Renal cortical epithelial cell (primary cell): Measurements from ENCODE around the gene NPBWR2. TPM values are rescaled to one million over a fixed set of nuclear protein-coding genes. Genes with fewer than 3 reads are reported as not detected.
"Not testable (repeated sequence)": the region's sequence is repeated elsewhere in the genome, so short reads cannot be mapped to it uniquely, and the experiment has no call there.

ENCODE experiments used
- DNase-seq: peaks from one replicate; pipeline ENCODE4 v3.0.0-alpha.2; 2011; ENCODE audit warnings: low read depth
- total RNA-seq: library from RNA; depleted of rRNA; stranded (reverse); fragments of >200 nt; gene quantifications from 2 replicates; pipeline ENCODE4 v1.2.3, GENCODE V29; 2014

NPBWR2 gene
- total RNA-seq, 1 donor from 2014 or later: not detected

DNA sequence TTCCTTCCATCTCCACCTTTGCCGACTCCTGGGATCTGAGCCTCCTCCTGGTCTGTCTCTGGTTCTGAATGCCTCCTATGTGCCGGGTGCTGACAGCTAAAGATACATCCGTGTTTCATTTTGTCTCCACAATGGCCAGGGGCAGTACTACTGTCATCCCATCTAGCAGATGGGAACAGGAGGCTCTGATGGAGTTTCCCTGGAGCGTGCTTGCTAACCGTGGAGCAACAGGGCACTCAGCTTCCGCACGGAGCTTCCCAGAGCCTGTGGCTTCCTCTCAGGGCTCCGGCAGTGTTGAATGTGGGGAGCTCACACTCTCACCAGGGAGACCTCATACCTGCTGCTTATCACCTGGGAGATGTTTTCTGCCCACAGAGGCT lies 11.9 kb upstream of the NPBWR2 start:
- no peak for DNase-seq

DNA sequence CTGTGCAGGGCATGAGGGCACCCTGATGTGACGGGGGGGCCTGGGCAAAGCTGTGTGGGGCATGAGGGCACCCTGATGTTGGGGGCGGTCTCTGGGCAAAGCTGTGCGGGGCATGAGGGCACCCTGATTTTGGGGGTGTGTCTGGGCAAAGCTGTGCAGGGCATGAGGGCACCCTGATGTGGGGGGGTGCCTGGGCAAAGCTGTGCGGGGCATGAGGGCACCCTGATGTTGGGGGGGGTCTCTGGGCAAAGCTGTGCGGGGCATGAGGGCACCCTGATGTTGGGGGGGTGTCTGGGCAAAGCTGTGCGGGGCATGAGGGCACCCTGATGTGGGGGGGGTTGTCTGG lies 10.0 kb upstream of the NPBWR2 start:
- not testable (repeated sequence) for DNase-seq

DNA sequence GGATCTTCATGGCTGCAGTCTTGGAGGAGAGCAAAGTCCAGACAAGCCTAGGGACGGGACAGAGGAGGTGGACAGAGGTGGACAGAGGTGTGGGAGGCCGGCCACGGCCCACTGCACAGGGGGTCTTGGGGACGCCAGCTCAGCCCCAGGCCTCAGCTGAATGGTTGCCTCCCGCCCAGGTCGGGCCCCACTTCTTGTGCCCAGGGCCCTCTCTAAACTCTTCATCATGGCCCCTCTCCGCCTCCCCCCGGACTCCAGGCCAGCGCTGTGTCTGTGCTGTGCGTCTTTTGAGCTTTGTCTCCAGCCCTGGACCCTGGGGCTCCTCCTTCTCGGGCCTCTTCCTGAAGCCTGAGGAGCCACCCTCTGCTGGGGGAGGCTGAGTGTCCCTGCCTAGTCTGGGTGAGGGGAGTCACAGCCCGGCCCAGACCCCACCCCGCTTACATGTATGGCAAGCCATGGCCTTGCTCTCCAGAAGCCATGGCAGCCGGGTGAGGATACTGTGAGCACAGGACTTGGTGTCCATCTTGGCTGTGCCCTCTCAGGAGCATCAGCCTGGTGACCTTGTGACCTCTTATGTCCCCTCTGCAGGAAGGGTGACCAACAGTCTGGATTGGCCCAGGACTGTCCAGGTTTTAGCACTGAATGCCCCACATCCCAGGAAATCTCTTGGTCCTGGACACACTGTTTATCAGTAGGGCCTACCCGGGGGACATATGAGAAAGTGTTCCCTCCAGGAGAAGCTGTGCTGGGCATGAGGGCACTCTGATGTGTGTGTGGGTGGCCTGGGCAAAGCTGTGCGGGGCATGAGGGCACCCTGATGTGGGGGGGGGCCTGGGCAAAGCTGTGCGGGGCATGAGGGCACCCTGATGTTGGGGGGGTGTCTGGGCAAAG lies 9.4 kb upstream of the NPBWR2 start:
- DNase-seq: no peak

DNA sequence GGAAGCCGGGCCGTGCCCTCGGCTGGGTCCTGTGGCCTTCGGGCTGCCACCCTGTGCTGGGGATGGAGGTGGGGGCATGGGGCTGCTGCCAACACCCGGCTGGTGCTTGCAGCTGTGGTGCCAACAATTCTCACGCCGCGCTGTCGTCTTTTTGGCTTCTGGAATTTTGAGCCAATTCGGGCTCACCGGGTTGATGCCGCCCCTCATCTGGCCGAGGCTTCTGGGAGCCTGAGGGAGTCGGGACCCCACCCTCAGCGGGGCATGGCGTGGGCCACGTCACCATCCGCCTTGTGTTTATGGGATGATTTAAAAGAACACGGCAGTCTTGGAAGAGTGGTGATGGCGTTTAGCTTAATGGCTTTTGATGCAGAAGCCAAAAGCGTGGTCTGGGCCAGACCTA lies 8.7 kb upstream of the NPBWR2 start:
- no peak for DNase-seq

DNA sequence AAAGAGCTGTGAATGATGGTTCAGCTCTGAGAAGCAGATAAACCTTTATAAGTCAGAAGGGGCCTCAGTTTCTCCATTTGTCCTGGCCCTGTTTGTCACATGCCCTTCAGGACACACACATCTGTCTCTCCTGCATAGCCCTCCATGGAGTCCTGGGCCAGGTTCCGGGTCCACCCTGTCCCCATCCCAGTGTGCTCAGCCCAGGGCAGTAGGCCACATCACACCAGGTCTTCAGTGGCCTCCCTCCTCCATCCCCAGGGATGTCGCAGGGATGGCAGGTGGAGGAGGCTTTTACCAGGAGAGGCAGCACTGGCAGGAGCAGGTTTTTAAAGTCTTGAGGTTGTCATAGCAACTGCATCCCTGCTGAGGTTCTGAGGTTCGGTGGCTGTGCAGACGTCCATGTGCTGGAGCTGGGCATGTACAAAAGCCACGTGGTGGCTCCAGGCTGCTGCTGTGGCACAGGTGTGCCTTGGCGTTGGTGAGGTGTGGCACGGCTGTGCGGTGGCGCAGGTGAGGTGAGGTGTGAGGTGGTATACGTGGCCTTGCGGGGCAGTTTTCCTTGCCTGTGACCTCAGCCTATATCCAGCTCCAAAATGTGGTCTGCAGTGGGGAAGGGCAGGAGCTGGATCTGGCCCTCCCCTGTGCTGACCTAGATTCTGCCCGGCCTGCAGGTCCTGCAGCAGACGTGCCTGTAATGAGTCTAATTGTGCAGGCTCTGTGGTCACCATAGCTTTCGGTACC lies 8.0 kb upstream of the NPBWR2 start:
- DNase-seq: no peak

DNA sequence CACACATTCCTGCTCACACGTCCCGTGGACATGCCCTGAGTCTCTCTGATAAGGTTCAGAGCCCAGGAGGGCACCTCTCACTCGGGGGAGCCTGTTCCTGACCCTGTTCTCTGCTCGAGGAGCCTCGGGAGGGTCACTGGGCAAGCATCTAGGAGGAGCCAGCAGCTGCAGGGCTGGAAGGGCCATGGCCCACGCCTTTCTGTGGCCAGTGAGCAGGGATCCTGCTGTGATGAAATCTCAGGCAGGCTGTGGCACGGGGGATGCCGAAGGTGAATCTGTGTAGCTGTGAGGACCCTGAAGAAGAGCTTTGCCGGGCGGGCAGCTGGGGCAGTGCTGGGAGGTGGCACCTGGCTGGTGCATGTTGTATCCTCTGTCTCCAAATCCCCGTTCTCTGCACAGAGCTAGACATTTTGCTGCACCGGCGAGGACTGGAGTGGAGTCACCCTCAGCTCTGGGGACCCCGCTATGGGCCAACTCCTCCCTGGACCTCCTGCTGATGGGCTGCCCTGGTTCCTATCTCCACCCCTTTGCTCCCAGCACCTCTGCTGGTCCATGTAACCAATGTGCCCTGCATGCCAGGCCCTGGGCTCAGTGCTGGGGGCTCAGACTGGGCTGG lies 7.1 kb upstream of the NPBWR2 start:
- DNase-seq: no peak

DNA sequence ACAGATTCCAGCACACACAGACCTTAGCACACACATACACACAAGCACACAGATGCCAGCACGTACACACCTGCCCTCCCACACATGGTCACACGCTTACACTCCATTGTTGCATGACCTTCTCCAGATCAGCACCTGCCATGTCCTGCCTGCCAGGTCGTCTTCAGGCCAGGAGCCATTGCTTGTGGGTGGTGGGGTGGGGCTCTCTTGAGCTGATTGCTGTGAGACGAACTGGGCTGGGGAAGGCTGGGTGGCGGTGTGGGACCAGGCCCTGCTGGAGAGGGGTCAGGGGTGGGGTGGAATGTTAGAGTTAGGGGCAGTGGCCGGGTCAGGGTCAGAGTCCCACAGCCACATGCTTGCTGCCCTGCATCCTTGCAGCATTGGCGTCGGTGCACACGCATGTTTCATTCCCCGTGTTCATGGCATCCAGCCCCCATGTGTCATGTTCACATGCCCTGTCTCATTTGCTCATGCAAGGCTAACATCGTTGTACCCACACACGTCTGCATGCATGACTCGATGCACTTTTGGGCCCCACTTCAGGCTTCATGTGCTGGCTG lies 6.5 kb upstream of the NPBWR2 start:
- no peak for DNase-seq

DNA sequence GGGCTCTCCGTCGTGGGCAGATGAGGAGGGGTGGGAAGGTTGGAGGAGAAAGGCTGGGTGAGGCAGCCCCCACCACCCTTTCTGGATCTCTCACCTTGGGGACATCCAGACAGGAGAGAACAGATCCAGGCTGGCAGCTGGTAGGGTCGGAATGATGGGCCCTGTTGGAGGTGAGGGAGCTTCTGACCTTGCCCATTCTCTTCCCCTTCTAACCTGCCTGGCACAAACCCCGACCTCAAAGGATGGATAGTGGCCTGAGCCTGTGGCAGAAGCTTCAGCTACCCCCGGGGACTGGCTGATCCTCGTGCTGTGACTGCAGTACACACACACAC lies 6.0 kb upstream of the NPBWR2 start:
- DNase-seq: no peak

DNA sequence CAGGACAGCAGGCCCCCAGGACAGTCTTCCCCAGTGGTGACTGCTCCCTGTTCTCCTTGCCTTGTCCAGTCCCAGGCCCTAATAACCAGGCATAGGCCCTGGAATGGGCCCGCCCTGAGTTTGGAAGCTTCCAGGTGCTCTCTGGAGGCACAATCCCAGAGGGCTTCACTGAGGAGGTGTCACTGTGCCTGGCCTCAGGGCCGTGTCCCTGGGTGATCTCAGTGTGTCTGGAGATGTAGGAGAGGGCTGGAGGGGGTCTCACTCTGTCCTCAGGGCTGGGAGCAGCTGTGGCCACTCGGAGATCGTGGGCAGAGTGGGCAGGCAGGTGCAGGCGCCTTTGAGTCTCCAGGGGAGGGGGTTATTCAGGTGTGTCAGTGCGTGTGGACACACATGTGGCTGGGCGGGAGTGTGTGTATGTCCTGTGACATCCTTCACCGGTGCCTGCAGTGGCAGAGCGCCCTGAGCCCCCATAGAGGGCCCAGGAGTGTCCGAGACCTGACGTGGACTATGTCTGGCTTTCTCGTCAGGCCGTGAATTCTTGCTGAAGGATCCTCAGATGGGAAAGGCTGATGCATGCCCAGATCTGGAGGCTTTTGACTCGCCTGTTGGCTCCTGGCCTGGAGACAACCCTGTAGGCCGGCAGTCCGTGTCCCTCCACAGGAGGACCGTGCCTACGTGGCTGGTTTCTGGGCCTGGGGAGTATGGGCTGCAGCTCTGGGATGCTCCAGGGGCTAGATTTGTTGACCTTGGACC lies 5.5 kb upstream of the NPBWR2 start:
- DNase-seq: no peak

DNA sequence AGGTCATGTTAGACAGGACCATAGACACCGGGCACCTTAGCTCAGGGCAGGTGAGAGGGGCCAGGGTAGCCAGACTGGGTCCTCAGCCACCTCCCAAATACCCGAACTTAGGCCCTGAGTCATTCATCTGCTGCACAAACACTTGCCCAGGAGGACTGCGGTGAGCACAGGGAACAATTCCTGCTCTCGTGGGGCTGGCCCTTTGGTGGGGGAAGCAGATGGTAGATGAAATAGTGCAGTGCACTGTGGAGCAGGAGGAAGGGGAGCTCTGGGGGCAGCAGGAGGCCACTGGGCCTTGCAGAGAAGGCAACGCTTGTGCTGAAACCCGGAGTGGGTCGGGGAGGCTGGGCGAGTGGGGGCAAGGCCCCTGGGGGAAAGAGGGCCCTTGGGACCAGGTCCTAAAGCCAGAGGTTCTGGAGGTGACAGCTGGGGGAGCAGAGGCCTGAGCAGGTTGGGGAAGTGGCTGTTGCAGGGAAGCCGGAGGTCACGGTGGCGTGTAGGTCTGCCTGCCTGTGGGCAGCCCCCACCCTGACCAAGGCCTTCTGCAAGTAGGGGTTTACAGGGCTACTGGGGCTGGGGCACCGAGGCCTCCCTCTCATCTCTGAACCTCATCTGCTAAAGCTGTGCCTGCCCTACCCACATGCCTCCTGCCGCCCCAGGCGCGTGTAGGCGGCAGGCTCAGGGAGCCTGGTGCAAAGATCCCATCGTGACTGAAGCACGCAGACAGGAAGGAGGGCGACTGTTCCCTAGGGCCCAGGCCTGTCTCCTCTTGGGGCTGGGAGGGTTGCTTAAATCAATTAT lies 4.7 kb upstream of the NPBWR2 start:
- no peak for DNase-seq

DNA sequence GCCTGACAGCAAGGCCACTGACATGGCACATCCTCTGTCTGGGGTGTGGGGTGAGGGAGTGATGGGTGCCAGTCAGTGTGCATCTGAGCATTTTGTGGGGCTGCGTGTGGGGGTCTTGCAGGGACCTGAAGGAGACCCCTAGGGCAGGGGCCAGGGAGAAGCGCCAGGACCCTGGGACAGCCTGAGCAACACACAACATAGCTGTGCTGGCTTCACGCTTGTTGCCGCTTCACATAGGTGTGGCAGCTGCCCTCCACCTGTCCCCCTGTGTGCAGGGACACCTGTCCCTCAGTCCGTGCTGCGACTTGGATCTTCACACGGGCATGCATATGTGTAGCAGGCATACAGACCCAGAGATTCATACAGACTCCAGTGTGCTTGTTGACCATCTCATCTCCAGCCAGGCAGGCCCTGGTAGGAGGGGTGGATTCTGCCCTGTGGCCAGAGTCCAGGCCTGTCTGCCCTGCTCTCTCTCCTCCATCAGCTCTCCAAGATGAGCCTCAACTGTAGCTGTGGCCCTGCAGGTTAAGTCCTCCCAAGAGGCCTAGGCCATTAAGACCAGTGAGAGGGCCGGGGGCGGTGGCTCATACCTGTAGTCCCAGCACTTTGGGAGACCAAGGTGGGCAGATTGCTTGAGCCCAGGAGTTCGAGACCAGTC lies 3.2 kb upstream of the NPBWR2 start:
- DNase-seq: no peak

DNA sequence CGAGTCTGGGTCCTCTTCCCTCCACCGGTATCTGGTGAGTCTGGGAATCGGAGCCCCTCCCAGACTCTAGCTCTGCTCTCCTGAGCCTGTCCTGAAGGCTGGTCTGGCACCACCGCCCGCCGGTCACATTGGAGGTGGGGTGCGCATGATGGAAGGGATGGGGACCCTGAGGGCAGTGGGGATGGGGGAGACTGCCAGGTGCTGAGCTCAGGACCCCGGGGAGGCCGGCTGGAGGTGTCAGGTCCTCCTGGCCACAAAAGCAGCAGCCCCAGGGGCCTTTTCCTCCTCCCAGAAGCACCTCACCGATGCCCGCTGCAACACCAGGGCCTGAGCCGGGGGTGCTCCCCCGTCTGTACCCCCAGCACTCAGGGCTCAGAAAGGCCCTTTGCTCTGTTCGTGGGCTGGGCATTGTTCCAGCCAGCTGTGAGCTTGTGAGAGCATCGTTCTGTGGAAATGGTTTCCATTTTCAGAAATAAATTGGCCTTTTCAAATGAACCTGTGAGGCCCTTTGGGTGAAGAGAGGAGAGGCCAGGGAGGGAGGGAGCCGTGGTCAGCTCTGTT lies 2.5 kb upstream of the NPBWR2 start:
- no peak for DNase-seq

DNA sequence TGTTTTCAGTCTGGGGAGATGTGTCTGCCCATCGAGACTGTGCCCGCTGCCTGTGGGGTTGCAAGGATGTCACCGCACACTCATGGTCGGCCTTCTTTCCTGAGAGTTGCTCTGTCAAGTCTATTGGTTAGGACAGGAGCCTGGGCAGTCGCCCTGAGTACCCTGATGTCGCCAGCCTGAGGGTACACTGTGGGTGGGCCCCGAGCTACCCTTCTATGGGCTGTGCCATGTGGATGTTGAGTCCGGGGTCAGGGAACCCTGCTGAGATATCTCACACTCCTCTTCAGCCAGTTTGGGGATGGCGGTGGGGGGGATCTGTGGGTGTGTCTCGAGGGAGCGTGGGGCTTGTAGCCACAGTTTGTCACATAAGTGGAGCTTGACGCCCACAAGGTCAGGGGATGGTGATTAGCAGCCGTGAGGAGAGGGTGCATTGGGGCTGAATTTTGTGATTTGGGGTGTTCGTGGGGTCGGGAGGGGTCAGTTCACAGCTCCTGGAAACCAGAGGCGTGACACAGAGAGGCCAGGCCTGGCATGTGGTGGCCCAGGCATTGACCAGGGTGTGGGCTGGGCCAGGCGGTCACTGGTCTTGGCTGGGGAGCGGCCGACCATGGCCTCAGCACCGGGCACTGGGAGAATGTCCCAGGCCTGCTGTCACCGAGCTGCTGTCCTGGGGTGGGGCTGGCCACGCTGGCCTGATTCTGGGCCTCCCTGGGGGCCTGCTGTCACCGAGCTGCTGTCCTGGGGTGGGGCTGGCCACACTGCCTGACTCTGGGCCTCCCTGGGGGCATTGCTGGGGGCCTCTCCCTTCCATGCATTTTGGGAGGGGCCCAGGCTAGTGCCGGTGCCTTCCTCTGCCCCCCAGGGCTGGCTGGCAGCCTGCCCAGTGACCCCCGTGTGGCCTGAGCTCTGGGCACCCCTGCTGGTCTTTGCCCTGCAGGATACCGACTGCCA lies 1.6 kb upstream of the NPBWR2 start:
- no peak for DNase-seq

DNA sequence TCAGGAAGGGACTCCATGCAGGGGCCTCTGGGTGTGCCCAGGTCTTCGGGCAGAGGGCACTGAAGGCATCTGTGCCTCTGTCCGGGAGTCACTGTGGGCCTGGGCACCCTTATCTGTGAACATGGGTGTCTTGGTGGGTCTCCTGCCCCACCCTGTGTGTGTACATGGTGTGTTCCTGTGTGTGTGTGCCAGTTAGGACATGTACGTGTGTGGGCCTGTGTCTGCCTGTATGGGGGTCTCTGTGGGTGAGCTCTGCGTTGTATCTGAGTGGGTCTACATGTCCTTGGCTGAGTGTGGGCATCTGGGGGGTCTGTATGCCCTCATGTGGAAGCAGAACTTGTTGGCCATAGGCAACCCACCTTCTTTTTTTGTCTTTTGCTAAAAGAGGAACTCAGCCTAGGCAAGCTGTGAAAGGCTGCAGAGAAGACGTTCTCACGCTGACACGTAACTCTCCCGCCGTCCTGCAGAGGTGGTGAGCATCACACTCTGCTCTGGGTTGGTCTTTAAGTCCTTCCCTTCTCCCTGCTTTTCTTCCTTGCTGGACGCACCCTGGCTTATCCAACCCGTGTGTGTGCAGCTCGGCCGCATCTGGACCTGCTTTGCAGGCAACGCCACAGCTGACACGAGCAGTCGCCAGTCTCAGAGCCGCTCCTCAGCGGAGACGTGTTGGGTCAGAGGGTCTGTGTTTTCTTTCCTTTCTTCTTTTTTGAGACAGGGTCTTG lies 532 bp upstream of the NPBWR2 start:
- DNase-seq: no peak

DNA sequence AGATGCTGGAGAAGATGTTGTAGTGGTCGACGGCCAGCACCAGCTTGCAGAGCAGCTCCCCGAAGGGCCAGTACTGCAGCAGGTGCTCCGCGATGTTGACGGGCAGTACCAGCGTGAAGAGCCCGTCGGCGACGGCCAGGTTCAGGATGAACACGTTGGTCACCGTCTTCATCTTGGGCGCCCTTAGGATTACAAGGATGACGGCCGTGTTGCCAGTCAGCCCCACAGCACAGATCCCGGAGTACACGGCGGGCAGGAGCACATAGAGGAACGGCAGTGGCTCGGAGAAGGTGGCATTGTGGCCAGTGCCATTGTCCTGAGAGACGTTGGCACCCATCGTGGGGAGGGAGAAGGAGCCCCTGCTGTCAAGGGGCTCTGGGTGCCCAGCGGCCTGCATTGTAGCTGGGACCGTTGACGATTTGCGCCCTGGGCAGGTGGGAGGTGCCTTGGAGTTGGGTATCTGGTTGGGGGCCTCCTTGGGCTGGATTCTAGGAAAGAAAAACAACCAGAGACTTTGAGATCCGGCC lies 867 bp downstream of the NPBWR2 start:
- no peak for DNase-seq

DNA sequence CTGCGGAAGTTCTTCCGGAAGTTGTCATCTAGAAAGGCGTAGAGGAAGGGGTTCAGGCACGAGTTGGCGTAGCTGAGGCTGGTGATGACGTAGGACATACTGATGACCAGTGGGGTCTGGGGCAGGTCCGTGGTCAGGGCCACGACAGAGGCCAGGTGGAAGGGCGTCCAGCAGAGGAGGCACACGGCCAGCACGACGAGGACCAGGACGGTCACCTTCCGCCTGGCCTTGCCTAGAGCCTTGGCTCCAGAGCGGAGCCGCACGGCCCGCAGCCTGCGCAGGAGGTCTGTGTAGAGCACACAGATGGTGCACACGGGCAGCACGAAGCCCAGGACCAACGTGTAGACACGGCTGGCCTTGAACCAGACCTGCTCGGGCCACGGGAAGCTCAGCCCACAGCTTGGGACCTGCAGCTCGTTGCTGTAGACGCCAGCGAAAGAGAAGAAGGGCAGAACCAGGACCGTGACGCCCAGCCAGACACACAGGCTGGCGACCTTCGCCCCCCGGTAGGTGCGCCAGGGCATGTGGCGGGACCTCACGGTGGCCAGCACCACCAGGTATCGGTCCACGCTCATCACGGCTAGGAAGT lies 1.4 kb downstream of the NPBWR2 start:
- no peak for DNase-seq

DNA sequence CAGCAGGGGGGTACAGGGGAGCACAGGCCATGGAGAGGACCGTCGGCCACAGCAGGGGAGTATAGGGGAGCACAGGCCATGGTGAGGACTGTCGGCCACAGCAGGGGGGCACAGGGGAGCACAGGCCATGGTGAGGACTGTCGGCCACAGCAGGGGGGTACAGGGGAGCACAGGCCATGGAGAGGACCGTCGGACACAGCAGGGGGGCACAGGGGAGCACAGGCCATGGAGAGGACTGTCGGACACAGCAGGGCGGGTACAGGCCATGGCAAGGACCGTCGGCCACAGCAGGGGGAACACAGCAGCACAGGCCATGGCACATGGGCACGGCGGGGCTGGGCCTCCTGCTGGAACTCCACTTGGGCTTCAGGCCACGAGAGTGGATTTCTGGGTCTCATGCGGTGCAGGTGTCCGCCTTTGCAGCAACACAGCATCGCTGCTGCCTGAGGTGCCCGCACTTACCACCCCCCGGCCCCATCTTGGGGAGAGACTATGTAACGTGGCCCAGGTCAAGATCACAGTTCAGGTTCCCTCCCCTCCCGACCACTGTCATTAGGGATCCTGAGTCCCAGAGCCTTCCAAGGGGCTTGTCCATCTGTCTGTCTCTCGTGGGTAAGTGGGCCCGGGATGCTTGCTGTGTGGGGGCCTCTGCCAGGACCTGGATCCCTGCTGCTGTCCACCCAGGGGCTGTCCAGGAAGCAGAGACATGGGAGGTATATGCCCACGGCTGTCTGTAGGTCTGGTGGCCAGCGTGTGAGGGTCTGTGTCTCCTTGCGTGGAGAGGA lies 2.5 kb downstream of the NPBWR2 start:
- no peak for DNase-seq
